K562 (cell line): Measurements from ENCODE around the gene KRT81. TPM values are rescaled to one million over a fixed set of nuclear protein-coding genes. Genes with fewer than 3 reads are reported as not detected.

Experiments used
- CREM ChIP-seq: IDR thresholded peaks from 2 replicates; pipeline ENCODE4 v1.6.1; 2014; ENCODE audit warnings: antibody characterized with exemption, low read depth
- EWSR1 ChIP-seq: fragments of 450-650 bp; IDR thresholded peaks from 2 replicates; pipeline ENCODE4 v1.6.1; 2018; ENCODE audit warnings: borderline replicate concordance, mild to moderate bottlenecking, low read depth, moderate library complexity; ENCODE audit not compliant: partially characterized antibody
- FOSL1 ChIP-seq: fragments of 200-800 bp; sonication (Bioruptor generic); conservative IDR thresholded peaks from 2 replicates; pipeline ENCODE4 v1.6.1; 2016; ENCODE audit warnings: missing genetic modification characterization, missing compliant biosample characterization
- HDAC8 ChIP-seq: fragments of 450-650 bp; IDR thresholded peaks from 2 replicates; pipeline ENCODE4 v1.6.1; 2016; ENCODE audit warnings: mild to moderate bottlenecking, missing genetic modification characterization, moderate library complexity, missing compliant biosample characterization
- KDM5B ChIP-seq: fragments of 200-600 bp; sonication (generic); IDR thresholded peaks from 2 replicates; pipeline ENCODE4 v1.6.1; 2012; ENCODE audit warnings: low read depth, mild to moderate bottlenecking, moderate library complexity, low read length, control low read depth, inconsistent platforms; ENCODE audit not compliant: insufficient replicate concordance
- L3MBTL2 ChIP-seq: fragments of 450-650 bp; IDR thresholded peaks from 2 replicates; pipeline ENCODE4 v1.6.1; 2016; ENCODE audit warnings: mild to moderate bottlenecking, moderate library complexity
- NCOA2 ChIP-seq, 2 experiments: fragments of 450-650 bp; IDR thresholded peaks; 2 replicates each; pipeline ENCODE4 v1.6.1; 2018; ENCODE audit warnings: mild to moderate bottlenecking in 2 of 2, moderate library complexity in 1 of 2; ENCODE audit not compliant: partially characterized antibody in 2 of 2
- NR2C2 ChIP-seq, 2 experiments: fragments of 200-800 bp in 1 of 2; sonication (Bioruptor generic) in 1 of 2; sonication (generic) in 1 of 2; formaldehyde crosslinking in 1 of 2; IDR thresholded peaks; 2 replicates each; pipeline versions ENCODE4 v1.6.1 to v1.8.0; 2016 to 2022; ENCODE audit warnings: mild to moderate bottlenecking in 1 of 2, missing compliant biosample characterization in 1 of 2, missing genetic modification characterization in 1 of 2, missing genetic modification reagents in 1 of 2
- PHB2 ChIP-seq: fragments of 450-650 bp; IDR thresholded peaks from 2 replicates; pipeline ENCODE4 v1.6.1; 2017; ENCODE audit warnings: low read depth
- POLR2G ChIP-seq: fragments of 200-400 bp; formaldehyde crosslinking; IDR thresholded peaks from 2 replicates; pipeline ENCODE4 v1.6.1; 2017; ENCODE audit warnings: low read depth, mild to moderate bottlenecking, antibody characterized with exemption, low read length, moderate library complexity
- RBFOX2 ChIP-seq: fragments of 200-400 bp; formaldehyde crosslinking; IDR thresholded peaks from 2 replicates; pipeline ENCODE4 v1.6.1; 2017; ENCODE audit warnings: low read depth, mild to moderate bottlenecking, low read length, moderate library complexity
- RFX1 ChIP-seq: fragments of 450-650 bp; IDR thresholded peaks from 2 replicates; pipeline ENCODE4 v1.6.1; 2016; ENCODE audit warnings: mild to moderate bottlenecking, moderate library complexity
- SMARCA4 ChIP-seq: fragments of 450-650 bp; IDR thresholded peaks from 2 replicates; pipeline ENCODE4 v1.6.1; 2016
- TRIM24 ChIP-seq, 2 experiments: fragments of 450-650 bp; IDR thresholded peaks; 2 replicates each; pipeline ENCODE4 v1.6.1; 2016
- ZKSCAN8 ChIP-seq: fragments of 200-800 bp; sonication (Bioruptor generic); IDR thresholded peaks from 2 replicates; pipeline ENCODE4 v1.6.1; 2016; ENCODE audit warnings: missing genetic modification characterization, missing compliant biosample characterization
- ZNF134 ChIP-seq: fragments of 250-450 bp; sonication (Bioruptor Pico); conservative IDR thresholded peaks from 2 replicates; pipeline ENCODE4 v1.4.0; 2020
- ZNF175 ChIP-seq: fragments of 200-800 bp; sonication (Bioruptor generic); IDR thresholded peaks from 2 replicates; pipeline ENCODE4 v1.6.1; 2016; ENCODE audit warnings: low read depth, mild to moderate bottlenecking, missing genetic modification characterization, missing compliant biosample characterization
- ZNF212 ChIP-seq: fragments of 450-650 bp; formaldehyde crosslinking; IDR thresholded peaks from 2 replicates; pipeline ENCODE4 v1.4.0; 2020; ENCODE audit warnings: mild to moderate bottlenecking
- ZNF354B ChIP-seq: fragments of 250-450 bp; sonication (Bioruptor Pico); IDR thresholded peaks from 2 replicates; pipeline ENCODE4 v1.4.0; 2020
- ZSCAN32 ChIP-seq: fragments of 450-650 bp; formaldehyde crosslinking; IDR thresholded peaks from 2 replicates; pipeline ENCODE4 v1.4.0; 2020; ENCODE audit warnings: mild to moderate bottlenecking, moderate library complexity
- polyA plus RNA-seq, 8 experiments: library from polyadenylated mRNA; depleted of rRNA in 4 of 8; stranded (reverse) in 5 of 8; unstranded in 3 of 8; fragments of >200 nt; fragmentation: Nextera tagmentation in 2 of 8; fragmentation: Illumina TruSeq in 1 of 8; extraction: Ambion mirVana in 2 of 8; extraction: Trizol in 1 of 8; gene quantifications; 2 replicates each; pipeline versions ENCODE4 v1.2.1 to v1.2.3, GENCODE V29; 2011 to 2014; ENCODE audit warnings: inconsistent platforms in 1 of 8, missing spikeins in 1 of 8
- total RNA-seq, 7 experiments: library from RNA; depleted of rRNA in 6 of 7; stranded (reverse); fragments of >200 nt in 6 of 7; fragmentation: Illumina TruSeq in 2 of 7; extraction: Trizol in 2 of 7; gene quantifications; 2 replicates each; pipeline versions ENCODE4 v1.2.1 to v1.2.3, GENCODE V29; 2011 to 2021; ENCODE audit warnings: low replicate concordance in 1 of 7
- TF ChIP-seq, protein P1 (sequence below): sonication (generic); formaldehyde crosslinking; IDR thresholded peaks from 2 replicates; pipeline ENCODE4 v1.8.1; 2023; ENCODE audit warnings: mild to moderate bottlenecking, missing genetic modification reagents
- TF ChIP-seq, protein P2 (sequence below): sonication (generic); formaldehyde crosslinking; IDR thresholded peaks from 2 replicates; pipeline ENCODE4 v1.9.0; 2022; ENCODE audit warnings: mild to moderate bottlenecking, missing genetic modification reagents
- TF ChIP-seq, protein P3 (sequence below): sonication (generic); formaldehyde crosslinking; IDR thresholded peaks from 2 replicates; pipeline ENCODE4 v1.8.1; 2022; ENCODE audit warnings: missing genetic modification reagents
- TF ChIP-seq, protein P4 (sequence below): fragments of 450-650 bp; IDR thresholded peaks from 2 replicates; pipeline ENCODE4 v1.6.1; 2016; ENCODE audit warnings: missing biosample characterization, missing genetic modification characterization
- TF ChIP-seq, protein P5 (sequence below): fragments of 250-450 bp; sonication (Bioruptor Pico); IDR thresholded peaks from 2 replicates; pipeline ENCODE4 v1.4.0; 2020; ENCODE audit warnings: mild to moderate bottlenecking, moderate library complexity

KRT81 gene
- total and polyA plus RNA-seq, 9 of the 15 experiments (the other 6 are each of a cell fraction or from before 2014, with no cell fraction given) = 0.27 TPM; not detected in 8

DNA sequence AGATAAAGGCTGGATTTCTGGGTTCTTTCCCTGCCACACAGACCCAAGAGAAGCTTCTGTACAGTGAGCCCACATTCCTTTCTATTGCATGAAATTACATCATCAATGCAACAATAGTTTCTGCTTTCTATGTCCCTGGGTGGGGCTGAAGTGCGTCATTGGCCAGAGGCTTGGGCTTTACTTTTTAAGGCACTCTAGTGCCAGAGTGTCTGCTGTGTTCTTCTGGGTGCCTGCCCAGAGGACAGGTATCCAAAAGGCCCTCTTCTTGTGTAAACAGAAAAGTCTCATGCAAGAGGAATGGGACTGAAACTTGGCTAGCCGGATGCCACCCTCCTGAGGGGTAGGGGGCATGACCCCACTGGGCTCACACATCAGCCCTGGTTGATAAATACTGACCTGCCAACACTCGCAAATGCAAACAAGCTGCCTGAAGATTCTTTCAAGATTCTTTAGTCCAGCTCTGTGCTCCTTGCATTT lies 11.0 kb downstream of the KRT81 start (continued):
- TF ChIP-seq, protein P1, sequence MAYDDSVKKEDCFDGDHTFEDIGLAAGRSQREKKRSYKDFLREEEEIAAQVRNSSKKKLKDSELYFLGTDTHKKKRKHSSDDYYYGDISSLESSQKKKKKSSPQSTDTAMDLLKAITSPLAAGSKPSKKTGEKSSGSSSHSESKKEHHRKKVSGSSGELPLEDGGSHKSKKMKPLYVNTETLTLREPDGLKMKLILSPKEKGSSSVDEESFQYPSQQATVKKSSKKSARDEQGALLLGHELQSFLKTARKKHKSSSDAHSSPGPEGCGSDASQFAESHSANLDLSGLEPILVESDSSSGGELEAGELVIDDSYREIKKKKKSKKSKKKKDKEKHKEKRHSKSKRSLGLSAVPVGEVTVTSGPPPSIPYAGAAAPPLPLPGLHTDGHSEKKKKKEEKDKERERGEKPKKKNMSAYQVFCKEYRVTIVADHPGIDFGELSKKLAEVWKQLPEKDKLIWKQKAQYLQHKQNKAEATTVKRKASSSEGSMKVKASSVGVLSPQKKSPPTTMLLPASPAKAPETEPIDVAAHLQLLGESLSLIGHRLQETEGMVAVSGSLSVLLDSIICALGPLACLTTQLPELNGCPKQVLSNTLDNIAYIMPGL = no peak
- peak; percentile 48 for TF ChIP-seq FOSL1 (tag)
- peak; percentile 93 for TF ChIP-seq ZSCAN32 (CRISPR knock-in tag)
- no peak for TF ChIP-seq ZNF354B (CRISPR knock-in tag)
- peak; percentile 18; the same call in 1 of the 2 replicates for TF ChIP-seq RBFOX2
- peak; percentile 29 for TF ChIP-seq KDM5B
- TF ChIP-seq, protein P2, sequence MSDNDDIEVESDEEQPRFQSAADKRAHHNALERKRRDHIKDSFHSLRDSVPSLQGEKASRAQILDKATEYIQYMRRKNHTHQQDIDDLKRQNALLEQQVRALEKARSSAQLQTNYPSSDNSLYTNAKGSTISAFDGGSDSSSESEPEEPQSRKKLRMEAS (CRISPR knock-in tag) = no peak
- TF ChIP-seq HDAC8 (tag) = no peak
- TF ChIP-seq ZNF134 (CRISPR knock-in tag) = no peak
- no peak for TF ChIP-seq RFX1
- TF ChIP-seq TRIM24 (IDR thresholded peaks at IDR 0.05) = peak in 1 of 2 experiments; percentile 69; a peak in 2 of 4 replicates
- TF ChIP-seq NR2C2 (CRISPR knock-in tag; IDR thresholded peaks at IDR 0.05) = no peak
- TF ChIP-seq NR2C2 (tag; IDR thresholded peaks at IDR 0.05) = peak; percentile 64; the same call in 1 of the 2 replicates
- 0 out of 2 replicates have a peak, but pooled peaks have one; percentile 24 for TF ChIP-seq CREM
- peak; percentile 70 for TF ChIP-seq ZNF175 (CRISPR knock-in tag)
- TF ChIP-seq NCOA2 (IDR thresholded peaks at IDR 0.05; ENCODE audit: partially characterized antibody in 2 of 2) = no peak
- TF ChIP-seq SMARCA4 = peak; percentile 61; the same call in 1 of the 2 replicates
- no peak for TF ChIP-seq POLR2G
- no peak for TF ChIP-seq EWSR1
- TF ChIP-seq, protein P3, sequence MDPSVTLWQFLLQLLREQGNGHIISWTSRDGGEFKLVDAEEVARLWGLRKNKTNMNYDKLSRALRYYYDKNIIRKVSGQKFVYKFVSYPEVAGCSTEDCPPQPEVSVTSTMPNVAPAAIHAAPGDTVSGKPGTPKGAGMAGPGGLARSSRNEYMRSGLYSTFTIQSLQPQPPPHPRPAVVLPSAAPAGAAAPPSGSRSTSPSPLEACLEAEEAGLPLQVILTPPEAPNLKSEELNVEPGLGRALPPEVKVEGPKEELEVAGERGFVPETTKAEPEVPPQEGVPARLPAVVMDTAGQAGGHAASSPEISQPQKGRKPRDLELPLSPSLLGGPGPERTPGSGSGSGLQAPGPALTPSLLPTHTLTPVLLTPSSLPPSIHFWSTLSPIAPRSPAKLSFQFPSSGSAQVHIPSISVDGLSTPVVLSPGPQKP (CRISPR knock-in tag) = no peak
- TF ChIP-seq ZKSCAN8 (CRISPR knock-in tag) = no peak
- TF ChIP-seq, protein P4, sequence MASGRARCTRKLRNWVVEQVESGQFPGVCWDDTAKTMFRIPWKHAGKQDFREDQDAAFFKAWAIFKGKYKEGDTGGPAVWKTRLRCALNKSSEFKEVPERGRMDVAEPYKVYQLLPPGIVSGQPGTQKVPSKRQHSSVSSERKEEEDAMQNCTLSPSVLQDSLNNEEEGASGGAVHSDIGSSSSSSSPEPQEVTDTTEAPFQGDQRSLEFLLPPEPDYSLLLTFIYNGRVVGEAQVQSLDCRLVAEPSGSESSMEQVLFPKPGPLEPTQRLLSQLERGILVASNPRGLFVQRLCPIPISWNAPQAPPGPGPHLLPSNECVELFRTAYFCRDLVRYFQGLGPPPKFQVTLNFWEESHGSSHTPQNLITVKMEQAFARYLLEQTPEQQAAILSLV = 0 out of 2 replicates have a peak, but pooled peaks have one; percentile 11
- TF ChIP-seq, protein P5, sequence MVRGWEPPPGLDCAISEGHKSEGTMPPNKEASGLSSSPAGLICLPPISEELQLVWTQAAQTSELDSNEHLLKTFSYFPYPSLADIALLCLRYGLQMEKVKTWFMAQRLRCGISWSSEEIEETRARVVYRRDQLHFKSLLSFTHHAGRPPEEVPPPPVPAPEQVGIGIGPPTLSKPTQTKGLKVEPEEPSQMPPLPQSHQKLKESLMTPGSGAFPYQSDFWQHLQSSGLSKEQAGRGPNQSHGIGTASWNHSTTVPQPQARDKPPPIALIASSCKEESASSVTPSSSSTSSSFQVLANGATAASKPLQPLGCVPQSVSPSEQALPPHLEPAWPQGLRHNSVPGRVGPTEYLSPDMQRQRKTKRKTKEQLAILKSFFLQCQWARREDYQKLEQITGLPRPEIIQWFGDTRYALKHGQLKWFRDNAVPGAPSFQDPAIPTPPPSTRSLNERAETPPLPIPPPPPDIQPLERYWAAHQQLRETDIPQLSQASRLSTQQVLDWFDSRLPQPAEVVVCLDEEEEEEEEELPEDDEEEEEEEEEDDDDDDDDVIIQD (CRISPR knock-in tag) = no peak
- peak; percentile 3; the same call in 1 of the 2 replicates for TF ChIP-seq L3MBTL2
- no peak for TF ChIP-seq PHB2
- no peak for TF ChIP-seq ZNF212 (CRISPR knock-in tag)
